Glutamatergic neuron (in vitro differentiated cells): ENCODE data around the gene RBM20. TPM values are rescaled to one million over a fixed set of nuclear protein-coding genes. Genes with fewer than 3 reads are reported as not detected.

Experiments
- DNase-seq: peaks from one replicate; pipeline ENCODE4 v3.0.0; 2022
- H3K27ac Mint-ChIP-seq: one replicate; pipeline ENCODE4 v1.8.0; 2020; ENCODE audit warnings: mild to moderate bottlenecking, mixed read lengths, inconsistent platforms; ENCODE audit not compliant: unreplicated experiment
- H3K27me3 Mint-ChIP-seq: one replicate; pipeline ENCODE4 v1.8.0; 2020; ENCODE audit warnings: mild to moderate bottlenecking, moderate library complexity, mixed read lengths, inconsistent platforms; ENCODE audit not compliant: unreplicated experiment
- H3K36me3 Mint-ChIP-seq: one replicate; pipeline ENCODE4 v1.8.0; 2020; ENCODE audit warnings: mild to moderate bottlenecking, mixed read lengths, inconsistent platforms; ENCODE audit not compliant: unreplicated experiment
- H3K4me1 Mint-ChIP-seq: one replicate; pipeline ENCODE4 v1.8.0; 2020; ENCODE audit warnings: mild to moderate bottlenecking, low read depth, mixed read lengths, inconsistent platforms; ENCODE audit not compliant: unreplicated experiment
- H3K4me3 Mint-ChIP-seq: one replicate; pipeline ENCODE4 v1.8.0; 2020; ENCODE audit warnings: mild to moderate bottlenecking, mixed read lengths, inconsistent platforms; ENCODE audit not compliant: unreplicated experiment
- H3K9me3 Mint-ChIP-seq: one replicate; pipeline ENCODE4 v1.8.0; 2020; ENCODE audit warnings: mild to moderate bottlenecking, moderate library complexity, mixed read lengths, inconsistent platforms; ENCODE audit not compliant: unreplicated experiment
- total RNA-seq: library from RNA; stranded (reverse); fragmentation: NEBNext Ultra II Directional; extraction: Animal tissue kit (Norgen Biotek cat#: 25700); gene quantifications from one replicate; pipeline ENCODE4 v1.2.1, GENCODE V29; 2021; ENCODE audit not compliant: unreplicated experiment
- TF ChIP-seq, protein P1 (sequence below): fragments of 200-600 bp; sonication (generic); IDR thresholded peaks from one replicate; pipeline ENCODE4 v1.5.0; 2021; ENCODE audit not compliant: partially characterized antibody, unreplicated experiment

RBM20 gene
- total RNA-seq, 1 donor from 2014 or later = 5.8 TPM

DNA sequence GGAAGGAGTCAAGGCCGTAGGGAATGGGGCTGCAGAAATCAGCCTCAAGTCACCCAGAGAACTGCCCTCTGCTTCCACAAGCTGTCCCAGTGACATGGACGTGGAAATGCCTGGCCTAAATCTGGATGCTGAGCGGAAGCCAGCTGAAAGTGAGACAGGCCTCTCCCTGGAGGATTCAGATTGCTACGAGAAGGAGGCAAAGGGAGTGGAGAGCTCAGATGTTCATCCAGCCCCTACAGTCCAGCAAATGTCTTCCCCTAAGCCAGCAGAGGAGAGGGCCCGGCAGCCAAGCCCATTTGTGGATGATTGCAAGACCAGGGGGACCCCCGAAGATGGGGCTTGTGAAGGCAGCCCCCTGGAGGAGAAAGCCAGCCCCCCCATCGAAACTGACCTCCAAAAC lies 177.4 kb downstream of the RBM20 start:
- Mint-ChIP-seq H3K9me3 (peaks cover 9% of the 10 kb centered on the region), H3K27ac (peak overlapping the region; percentile 67), H3K36me3 (no peaks in the 10 kb centered on the region), H3K4me1 (peaks cover 59% of the 10 kb centered on the region), H3K27me3 (peaks cover 10% of the 10 kb centered on the region), H3K4me3 (no peak overlapping the region)
- peak; percentile 24 for DNase-seq
- TF ChIP-seq, protein P1, sequence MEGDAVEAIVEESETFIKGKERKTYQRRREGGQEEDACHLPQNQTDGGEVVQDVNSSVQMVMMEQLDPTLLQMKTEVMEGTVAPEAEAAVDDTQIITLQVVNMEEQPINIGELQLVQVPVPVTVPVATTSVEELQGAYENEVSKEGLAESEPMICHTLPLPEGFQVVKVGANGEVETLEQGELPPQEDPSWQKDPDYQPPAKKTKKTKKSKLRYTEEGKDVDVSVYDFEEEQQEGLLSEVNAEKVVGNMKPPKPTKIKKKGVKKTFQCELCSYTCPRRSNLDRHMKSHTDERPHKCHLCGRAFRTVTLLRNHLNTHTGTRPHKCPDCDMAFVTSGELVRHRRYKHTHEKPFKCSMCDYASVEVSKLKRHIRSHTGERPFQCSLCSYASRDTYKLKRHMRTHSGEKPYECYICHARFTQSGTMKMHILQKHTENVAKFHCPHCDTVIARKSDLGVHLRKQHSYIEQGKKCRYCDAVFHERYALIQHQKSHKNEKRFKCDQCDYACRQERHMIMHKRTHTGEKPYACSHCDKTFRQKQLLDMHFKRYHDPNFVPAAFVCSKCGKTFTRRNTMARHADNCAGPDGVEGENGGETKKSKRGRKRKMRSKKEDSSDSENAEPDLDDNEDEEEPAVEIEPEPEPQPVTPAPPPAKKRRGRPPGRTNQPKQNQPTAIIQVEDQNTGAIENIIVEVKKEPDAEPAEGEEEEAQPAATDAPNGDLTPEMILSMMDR = no peak

DNA sequence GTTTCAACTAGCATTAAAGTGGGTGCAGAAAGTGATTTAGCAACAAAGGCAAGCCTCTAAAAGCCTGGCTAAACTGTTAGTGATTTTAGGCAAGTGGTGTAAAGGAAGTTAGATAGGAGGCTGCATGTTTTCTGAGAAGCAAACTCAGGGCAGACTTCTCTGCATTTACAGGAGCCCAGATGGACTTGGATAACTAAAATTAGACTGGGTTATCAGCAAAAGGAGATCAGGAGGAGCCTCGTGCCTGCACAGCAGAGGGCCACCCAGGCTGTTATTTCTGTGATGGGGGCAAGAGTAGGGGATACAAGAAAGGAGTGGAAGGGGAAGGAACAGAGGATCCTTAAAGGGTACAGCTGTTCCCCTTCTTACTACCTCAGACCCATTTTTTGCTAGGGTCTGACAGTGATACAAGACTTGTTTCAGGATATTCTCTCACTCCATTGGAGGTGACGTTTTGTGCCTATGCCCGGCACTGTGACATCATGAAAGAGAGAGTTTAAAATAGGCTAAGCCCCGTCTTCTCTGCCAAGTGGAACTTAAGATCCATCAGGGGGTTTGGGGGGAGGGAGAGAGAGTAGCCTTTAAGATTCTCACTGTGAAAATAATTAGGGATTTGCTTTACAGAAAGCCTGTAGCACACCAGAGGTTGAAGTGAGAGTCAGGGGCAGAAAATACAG lies 178.0 kb downstream of the RBM20 start:
- TF ChIP-seq, protein P1 = no peak
- H3K4me1 Mint-ChIP-seq = peaks cover 56% of the 10 kb centered on the region
- peak overlapping the region; percentile 67 for H3K27ac Mint-ChIP-seq
- H3K4me3 Mint-ChIP-seq = peak overlapping the region; percentile 35
- no peaks in the 10 kb centered on the region for H3K36me3 Mint-ChIP-seq
- no peak for DNase-seq
- H3K27me3 Mint-ChIP-seq = peaks cover 10% of the 10 kb centered on the region
- peaks cover 9% of the 10 kb centered on the region for H3K9me3 Mint-ChIP-seq

GRCh38 chr10:110822712-110823311 lies 178.7 kb downstream of the RBM20 start:
- no peak for DNase-seq
- Mint-ChIP-seq H3K36me3 (no peaks in the 10 kb centered on the region), H3K27me3 (peaks cover 7% of the 10 kb centered on the region), H3K27ac (no peak overlapping the region), H3K4me3 (peak overlapping the region; percentile 25), H3K4me1 (peaks cover 50% of the 10 kb centered on the region), H3K9me3 (peaks cover 7% of the 10 kb centered on the region)
- TF ChIP-seq, protein P1 = no peak

GRCh38 chr10:110824152-110824441 lies 180.0 kb downstream of the RBM20 start:
- Mint-ChIP-seq H3K36me3 (no peaks in the 10 kb centered on the region), H3K4me1 (peaks cover 42% of the 10 kb centered on the region), H3K9me3 (no peaks in the 10 kb centered on the region), H3K27me3 (no peaks in the 10 kb centered on the region), H3K4me3 (no peak overlapping the region), H3K27ac (no peak overlapping the region)
- TF ChIP-seq, protein P1 = no peak
- DNase-seq = no peak

GRCh38 chr10:110824660-110825059 lies 180.5 kb downstream of the RBM20 start:
- Mint-ChIP-seq H3K27ac (no peak overlapping the region), H3K9me3 (no peaks in the 10 kb centered on the region)
- TF ChIP-seq, protein P1 = no peak

More at GRCh38 chr10:110824660-110825059, 180.5 kb downstream of the RBM20 start:
- no peaks in the 10 kb centered on the region for H3K27me3 Mint-ChIP-seq
- peaks cover 39% of the 10 kb centered on the region for H3K4me1 Mint-ChIP-seq
- H3K4me3 Mint-ChIP-seq = no peak overlapping the region
- H3K36me3 Mint-ChIP-seq = no peaks in the 10 kb centered on the region
- DNase-seq = no peak
